HG03280 (cell line): ENCODE results near the gene TNFRSF19.

Experiments used
- ATAC-seq: cut with Tn5 transposase; IDR thresholded peaks from one replicate; pipeline ENCODE4 v1.9.1; 2021; ENCODE audit warnings: mild to moderate bottlenecking, moderate library complexity; ENCODE audit not compliant: unreplicated experiment

The TNFRSF19 gene

DNA sequence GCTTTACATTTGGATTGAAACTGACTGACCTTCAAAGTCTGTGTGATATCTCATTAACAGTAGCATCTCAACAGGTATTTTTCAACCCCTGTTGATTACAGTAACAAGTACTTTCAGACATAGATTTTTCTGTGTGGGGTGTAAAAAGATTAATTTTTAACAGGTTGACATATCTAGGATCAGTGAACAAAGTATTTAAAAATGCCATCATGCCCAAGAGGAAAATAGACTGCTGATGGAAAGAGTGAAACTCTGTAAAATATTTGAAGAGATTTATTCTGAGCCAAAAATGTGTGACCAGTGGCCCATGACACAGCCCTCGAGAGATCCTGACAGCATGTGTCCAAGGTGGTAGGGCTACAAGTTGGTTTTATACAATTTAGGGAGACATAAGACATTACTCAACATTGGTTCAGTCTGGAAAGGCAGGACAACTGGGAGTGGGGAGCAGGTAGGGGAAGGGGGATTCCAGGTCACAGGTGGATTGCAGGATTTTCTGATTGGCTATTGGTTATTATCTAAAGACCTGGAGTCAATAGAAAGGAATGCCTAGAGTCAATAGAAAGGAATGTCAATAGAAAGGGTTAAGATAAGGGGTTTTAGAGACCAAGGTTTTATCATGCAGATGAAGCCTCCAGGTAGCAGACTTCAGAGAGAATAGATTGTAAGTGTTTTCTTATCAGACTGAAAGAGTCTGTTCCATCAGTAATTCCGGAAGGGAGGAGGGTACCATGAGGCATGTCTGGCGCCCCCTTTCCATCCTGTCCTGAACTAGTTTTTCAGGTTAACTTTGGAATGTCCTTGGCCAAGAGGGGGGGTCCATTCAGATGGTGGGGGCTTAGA is 29.1 kb downstream of the TNFRSF19 start:
- no peak for ATAC-seq

DNA sequence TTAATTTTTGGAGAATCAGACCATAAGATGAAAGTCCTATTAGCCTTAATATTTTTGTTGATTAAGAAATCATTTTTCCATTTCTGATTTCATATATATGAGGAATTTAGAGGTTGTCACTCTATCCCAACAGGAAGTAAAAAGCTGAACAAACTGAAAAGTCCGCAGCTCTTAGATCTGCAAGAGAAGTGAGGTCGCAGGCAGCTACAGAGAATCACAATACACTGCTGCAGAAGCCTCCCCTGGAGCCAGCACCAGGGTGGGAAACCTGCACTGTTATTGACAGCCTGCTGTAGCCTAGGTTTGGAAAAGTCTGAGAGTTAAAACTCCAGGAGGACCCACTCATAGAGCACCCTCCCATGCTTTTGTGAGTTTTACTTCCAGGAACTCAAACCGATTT is 29.9 kb downstream of the TNFRSF19 start:
- ATAC-seq, result no peak

DNA sequence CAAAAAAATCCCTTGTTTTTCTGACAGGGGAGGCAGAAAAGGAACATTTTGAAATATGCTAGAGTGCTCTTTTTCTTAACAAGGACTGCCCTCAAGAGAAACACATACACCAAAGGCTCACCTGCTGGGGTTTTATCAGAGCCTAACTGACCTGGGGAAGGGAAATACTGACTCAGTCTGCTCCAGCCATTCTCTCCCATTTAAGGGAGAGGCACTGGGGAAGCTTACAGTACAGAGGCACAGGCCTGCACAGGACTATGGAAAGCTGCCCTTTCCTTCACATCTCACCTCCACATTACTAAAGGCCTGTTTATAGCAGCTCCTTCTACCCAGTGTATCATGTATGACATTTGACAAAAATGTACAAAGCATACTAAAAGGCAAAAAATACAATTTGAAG is 30.3 kb downstream of the TNFRSF19 start:
- ATAC-seq, result no peak

DNA sequence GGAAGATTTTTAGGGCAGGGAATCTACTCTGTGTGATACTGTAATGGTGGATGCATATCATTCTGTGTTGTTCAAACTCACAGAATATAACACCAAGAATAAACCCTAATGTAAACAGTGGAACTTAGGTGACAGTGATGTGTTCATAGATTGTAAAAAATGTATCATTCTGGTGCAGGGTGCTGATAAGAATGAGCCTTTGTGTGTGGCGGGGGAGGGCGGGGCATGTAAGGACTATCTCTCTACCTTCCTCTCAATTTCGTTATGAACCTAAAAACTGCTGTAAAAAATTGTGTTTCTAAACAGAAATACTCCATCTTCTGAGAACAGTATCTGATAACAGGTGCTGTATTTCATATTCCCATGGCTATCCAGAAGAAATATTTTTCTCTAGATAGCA is 35.6 kb downstream of the TNFRSF19 start:
- ATAC-seq, result no peak

DNA sequence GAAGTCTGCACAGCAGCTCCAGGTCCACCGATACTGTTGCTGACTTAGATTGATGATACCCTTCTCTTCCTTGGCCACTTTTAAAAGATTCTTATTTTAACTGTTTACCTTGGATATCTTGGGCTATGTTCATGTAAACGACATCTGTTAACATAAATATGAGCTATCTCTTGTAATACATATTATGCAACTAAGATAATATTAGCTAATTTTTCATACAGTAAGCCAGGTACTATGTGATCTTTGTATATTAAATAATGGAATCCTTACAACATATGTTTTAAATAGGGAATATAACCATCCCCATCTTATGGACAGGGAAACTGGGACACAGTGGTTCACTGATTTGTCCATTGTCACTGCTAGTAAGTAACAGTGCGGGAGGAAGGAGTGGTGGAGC is 37.9 kb downstream of the TNFRSF19 start:
- ATAC-seq, result no peak

DNA sequence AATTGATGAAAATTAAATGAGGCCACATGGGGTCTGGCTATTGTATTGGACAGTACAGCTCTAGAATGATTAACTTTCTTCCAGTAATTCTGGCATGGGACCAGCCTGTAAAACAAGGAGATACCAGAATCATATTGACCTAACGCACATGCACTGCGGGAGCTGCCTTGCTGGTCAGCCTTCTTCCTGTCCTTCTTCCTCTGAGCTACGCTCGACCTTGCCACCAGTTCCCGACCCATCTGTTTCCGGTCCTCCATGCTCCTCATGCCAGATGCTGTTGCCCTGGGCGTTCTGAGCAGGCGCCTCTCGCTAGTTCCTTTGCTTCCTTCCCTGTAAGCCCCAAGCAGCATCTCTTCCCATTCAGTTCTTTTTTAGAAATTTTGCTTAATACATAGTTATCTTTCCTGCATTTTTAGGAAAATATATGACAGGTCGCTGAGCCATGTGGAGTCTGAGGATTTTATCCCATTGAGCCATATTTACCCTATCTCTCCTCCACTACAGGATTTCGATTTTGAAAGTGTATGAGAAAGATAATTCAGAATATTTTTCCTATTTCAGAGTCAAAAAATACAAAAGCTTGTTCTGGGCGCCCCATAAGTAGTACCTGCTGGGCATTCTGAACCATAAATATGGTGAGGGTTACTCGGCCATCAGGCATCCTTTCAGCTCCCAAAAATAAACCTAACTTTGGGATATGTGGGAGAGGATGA is 38.6 kb downstream of the TNFRSF19 start:
- ATAC-seq, result no peak

DNA sequence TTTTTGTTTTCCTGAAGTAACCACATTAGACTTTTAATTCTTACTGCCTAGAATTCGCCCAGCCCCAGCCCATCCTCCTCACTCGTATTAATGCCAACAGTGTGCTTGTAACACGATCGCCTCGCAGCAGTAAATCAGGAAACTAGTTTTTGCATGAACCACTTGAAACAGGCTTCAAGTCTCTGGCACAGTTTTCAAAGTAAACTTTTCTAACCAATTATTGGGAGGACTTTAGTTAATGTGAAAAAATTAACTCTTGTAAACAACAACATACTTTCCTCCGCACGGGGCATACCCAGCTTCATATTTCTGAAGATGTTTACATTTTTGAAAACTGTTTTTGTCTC is 39.2 kb downstream of the TNFRSF19 start:
- ATAC-seq, result no peak

DNA sequence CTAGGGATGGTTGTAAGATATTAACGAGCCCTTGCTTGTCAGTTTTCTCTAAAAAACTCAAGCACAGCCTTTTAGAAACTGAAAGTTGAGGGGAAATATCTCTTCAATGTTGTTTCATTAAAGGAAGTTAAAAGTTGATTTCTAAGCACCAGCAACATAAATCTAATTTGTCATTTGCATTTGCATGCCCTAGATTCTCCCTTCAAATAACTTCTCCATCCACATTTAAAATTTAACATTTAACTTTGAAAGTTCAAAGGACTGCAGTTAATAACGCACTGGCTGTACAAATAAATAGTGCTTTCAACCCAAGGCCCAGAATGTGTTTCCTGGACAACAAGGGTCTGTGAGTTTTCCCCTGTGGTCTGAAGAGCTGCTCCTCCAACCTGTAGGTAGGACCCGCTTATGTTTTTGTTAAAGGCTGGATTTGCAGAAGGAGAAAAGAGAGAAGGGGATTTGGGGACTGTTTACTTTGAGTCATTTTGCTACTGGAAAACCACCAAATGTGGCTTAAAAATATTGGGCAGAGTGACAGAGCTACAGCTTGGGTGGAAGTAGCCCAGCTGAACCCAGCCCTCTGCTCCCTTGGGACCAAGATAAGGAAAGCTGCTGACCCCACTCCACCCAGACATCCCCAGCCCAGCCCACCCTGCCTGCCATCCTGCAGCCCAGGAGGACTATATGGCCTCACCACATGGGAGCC is 39.8 kb downstream of the TNFRSF19 start:
- no peak for ATAC-seq

DNA sequence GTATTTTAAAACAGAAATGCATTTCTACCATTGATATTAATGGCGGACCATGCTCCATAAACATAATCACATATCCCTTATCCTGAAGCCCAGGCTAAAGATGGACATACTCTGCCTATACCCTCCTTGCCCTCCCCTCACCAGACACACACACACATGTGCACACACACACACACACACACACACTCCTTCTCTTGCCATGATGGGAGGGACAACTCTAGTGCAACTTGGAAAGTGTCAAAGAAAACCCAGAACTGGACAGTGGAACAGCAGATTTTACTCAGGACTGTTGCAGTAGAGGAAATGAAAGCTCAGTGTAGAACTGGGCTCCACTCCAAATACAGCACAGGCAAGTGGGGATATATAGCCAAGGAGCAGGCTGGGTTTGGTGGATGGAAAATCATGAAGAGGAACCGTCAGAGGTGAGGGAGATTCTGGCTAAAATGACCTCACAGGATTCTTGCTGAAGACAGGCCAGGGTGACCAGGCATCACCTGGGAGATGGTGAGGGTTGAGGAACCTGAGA is 40.8 kb downstream of the TNFRSF19 start:
- no peak for ATAC-seq

DNA sequence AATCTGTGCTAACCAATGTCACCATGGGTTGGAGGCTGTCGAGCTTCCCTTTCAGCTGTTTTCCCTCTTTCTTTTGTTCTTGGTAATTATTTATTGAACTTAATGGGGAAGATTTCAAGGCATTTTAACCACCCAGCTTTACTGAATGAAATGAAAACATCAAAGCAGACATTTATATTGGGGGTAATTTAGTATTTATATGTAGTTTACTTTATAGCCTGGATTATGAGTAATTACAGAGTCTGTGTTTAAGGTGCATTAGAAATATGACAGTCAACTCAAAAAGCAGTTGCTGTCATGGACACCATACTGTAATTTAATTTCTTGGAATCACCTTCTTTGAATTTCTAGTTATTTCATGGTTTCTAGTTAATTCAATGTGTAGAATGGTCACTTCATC is 42.0 kb downstream of the TNFRSF19 start:
- ATAC-seq, result no peak

DNA sequence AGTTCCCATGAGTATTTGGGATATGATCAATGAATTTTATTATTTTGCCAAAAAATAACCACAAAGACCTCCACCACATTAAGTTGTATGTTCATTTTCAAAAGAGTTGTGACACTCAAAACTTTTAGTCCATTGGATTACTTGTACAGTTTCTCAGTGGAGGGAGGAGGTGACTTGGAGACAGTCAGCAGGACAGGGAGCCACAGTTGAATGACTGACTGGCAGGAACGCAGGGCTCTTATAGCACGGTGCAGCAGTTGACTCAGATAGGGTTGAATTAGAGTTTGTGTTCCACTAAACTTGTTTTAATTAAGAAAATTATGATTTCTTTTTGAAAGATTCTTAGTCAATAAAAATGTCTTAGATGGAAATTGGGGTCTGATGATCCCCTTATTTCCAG is 42.5 kb downstream of the TNFRSF19 start:
- ATAC-seq, result no peak

DNA sequence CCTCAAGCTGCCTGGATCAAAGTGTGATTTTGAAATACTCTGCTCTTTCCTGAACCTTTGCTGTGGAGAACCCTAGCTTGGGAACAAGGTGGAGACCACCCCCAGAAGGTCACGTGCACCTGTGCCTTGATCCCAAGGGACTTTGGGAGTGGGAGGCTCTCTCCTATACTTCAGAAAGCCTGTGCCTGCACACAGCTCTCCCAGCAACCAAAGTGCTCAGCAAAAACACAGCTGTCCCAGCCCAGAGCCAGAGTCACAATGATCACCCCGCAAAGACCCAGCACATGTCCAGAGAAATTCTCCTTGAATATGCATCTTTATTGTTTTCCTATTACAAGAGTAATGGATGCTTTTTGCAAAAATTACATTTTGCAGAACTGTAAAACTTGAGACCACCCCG is 43.4 kb downstream of the TNFRSF19 start:
- ATAC-seq, result no peak

DNA sequence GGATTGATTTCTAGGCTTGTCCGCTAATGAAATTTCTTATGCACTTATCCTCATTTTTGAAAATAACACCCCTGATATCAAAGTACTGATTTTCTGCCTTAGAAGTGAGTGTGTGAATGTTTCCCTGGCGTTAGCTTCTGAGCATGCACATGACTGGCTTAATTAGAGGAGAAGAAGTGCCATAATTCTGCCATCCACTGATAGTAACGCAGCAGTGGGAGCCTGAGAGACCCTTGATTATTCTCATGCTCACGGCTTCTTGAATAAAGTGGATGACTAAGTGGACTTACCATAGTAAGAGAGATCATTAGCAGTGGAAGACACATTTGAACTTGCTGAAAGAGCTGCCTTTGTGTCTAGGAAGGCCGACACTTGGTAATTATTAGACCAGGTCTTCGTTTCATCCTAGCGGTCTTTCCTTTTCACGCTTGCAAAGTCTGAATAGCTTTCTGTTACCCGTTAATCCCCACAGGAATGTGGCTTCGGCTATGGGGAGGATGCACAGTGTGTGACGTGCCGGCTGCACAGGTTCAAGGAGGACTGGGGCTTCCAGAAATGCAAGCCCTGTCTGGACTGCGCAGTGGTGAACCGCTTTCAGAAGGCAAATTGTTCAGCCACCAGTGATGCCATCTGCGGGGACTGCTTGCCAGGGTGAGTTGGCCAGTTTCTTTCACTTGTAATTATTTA is 45.3 kb downstream of the TNFRSF19 start:
- ATAC-seq, result no peak

DNA sequence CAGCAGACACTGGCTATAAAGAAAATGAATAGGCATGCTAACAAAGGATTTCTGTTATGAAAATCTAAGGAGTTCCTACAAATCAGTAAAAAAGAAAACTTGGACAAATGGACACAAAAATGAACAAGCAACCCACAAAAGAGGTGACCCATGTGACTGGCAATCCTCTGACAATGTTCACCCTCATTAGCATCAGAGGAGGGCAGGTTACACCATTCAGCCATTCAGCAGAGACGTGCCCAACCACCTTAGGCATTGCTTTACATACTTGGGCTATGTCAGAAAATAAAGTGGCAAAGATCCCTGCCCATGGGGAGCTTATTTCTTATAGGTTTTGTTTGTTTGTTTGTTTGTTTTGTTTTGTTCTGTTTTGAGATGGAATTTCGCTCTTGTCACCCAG is 46.0 kb downstream of the TNFRSF19 start:
- ATAC-seq, result no peak

DNA sequence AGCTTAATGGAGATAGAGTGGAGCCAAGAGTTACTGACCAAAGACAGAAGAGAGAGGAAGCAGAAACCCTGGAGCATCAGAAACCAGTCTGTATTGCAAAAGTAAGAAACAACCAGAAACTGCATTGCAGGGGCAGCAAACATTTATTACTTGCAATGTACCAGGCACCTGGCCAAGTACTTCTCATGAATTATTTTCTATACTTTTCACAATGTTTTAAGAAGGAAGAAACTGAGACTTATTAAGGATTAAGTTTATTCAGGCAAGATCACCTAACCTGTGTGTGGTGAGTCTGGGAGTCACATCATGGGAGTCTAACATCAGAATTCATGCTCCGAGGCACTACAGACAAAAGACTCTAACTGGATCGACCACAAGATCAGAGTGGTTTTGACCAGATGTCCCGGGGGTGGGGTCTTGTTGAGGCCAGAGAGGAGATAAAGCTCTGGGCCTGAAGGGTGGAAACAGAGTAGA is 47.4 kb downstream of the TNFRSF19 start:
- ATAC-seq, result no peak

DNA sequence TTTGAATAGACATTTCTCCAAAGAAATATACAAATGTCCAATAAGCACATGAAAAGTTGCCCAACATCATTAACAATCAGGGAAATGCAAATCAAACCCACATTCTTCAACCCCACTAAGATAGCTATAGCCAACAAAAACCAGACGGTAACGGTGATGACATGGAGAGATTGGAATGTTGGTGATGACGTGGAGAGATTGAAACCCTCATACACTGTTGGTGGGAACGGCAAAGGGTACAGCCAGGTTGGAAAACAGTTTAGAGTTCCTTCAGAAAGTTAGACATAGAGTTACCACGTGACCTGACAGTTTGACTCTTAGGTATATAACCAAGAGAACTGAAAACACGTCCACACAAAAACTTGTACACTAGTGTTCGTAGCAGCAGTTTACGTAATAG is 48.1 kb downstream of the TNFRSF19 start:
- ATAC-seq, result no peak

DNA sequence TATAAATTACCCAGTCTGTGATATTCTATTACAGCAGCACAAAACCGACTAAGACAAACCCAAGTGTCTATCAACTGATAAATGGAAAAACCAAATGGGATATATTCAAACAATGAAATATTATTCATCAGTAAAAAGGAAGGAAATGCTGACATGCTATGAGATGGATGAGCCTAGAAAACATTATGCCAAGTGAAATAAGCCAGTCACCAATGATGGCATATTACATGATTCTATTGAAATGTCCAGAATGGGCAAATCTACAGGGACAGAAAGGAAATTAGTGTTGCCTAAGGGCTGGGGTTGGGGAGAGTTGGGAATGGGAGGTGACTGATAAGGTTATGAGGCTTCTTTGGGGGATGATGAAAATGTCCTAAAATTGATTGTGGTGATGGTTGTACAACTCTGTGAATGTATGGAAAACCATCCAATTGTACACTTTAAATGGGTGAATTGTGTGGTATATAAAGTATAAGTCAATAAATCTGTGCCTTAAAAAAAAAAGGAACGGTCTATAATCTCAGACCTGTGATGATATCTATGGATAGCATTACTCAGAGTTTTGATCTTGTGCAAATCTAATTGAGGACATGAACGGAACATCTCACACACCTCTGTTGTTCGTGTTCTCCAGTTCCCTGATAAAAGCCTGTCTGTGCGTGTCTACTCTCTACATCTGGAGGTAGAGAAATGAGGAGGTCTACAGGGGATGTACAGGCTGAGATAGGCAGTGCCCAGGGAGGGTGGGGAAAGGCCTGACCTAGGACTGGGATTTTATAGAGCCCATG is 49.0 kb downstream of the TNFRSF19 start:
- ATAC-seq, result no peak

DNA sequence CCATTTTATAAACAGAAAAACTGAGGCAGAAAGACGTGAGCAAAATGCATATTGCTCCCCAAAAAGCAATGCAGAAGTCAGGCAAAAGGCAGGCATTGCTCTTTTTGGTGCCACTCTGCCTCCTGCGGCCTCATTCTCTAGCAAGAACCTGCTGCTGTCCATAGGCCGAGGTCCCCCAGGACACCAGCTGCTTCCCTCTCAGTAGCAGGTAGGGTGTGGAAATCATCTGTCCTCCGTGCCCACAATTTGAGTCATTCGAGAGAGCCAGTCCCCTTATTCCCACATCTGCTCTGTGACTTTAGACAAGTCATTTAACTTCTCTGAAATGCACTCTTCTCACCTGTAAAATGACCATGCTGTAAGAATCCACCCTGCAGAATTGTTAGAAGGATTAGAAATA is 50.0 kb downstream of the TNFRSF19 start:
- no peak for ATAC-seq

DNA sequence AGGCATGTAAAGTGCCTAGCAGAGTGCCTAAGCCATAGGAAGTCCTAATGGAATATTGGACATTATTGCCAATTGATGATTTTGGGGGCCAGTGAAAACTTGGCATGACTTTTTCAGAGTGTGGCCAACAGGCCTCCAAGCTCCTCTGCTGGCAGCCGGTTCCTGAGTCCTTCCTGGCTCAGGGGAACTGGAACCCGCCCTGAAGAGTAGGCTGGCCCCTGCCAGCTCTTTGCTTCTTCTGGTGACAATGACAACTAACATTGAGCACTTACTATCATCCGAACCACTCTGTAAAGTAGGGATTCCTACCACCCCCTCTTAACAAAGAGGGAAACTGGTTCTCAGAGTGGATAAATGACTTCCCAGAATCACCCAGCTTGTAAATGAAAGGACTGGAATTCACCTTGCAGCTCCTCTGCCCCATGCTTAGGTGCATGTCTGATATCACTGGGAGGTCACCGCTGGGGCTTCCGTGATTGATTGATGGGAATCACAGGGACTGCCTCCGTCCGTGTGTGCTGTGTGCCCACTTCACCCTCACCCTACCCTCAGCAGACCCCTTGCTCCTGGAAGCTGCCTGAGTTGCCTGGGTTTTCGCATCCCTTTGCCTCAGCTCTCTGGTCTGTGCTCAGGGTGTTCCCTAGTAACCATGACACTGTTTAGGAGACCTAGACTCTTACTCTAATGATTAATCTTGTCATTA is 50.6 kb downstream of the TNFRSF19 start:
- ATAC-seq, result no peak

DNA sequence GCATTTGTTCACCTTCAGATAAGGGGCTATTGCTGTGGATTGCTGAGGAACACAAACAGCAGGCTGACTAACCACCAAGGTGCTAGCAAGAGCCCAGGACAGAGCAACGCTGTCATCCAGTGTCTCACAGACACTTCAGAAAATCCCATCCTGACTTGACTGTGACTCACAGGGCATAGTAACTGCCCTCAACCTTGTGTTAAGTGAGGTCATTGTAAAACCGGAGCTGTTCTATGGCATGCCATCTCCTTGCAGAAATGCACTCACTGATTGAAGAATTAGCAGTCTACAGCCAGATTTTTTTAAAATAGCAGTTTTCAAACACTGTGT is 51.1 kb downstream of the TNFRSF19 start:
- no peak for ATAC-seq
